ENCODE data around the gene APOLD1.
"Not testable (repeated sequence)": the region's sequence is repeated elsewhere in the genome, so short reads cannot be mapped to it uniquely, and the experiment has no call there.

The APOLD1 gene, protein sequence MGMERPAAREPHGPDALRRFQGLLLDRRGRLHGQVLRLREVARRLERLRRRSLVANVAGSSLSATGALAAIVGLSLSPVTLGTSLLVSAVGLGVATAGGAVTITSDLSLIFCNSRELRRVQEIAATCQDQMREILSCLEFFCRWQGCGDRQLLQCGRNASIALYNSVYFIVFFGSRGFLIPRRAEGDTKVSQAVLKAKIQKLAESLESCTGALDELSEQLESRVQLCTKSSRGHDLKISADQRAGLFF

DNA sequence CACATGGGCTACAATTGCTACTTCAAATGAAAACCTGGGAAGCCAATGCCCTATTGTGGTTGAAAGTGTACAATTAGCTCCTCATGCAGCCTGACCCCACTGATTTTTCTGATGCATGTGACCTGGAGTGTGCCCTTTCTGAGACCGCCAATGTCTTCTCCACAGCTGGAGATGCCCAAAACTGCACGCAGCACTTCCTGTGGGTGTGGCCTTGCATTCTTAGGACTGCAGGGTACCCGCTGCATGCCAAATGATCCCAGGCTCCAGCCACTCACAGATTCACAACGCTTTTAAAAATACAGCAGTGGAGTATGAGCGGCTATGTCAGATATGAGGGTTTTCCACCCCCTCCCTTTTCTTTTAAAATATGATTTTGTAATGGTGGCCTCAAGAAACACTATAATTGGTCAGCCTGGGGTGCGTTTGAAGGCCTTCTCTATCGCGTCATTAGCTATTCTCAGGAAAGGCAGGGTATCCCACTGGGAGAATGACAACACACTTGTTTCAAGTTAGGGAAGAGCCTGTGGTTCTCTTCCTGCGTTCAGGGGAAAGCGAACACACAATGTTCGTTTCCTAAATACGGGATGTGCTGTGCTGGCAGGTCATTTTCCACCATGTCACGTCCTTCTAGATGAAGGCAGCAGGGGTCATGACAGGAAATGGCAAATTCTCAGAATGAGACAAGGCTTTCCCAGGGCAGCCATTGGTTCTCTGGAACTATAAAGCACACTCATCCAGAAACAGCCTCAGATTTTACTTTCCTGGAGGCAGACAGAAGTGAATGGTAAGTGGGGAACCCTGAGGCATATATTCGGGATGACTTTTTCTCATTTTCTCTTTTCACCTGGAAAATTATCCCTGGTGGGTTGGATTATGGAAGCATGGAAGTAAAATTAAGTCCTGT is at the start of gene APOLD1:
Gene APOLD1 (plus strand): TSS at position 749 of the 904 bp plus-strand sequence. CDS start 33 bp downstream, at position 782.
- intact Hi-C loops (cut with DNase I), result loop anchor here (5.0 kb wide), 1 partner anchor 58 kb away; no protein-coding TSS in a partner anchor
- peak in 1 of 10 donors; percentile 29 for DNase-seq

DNA sequence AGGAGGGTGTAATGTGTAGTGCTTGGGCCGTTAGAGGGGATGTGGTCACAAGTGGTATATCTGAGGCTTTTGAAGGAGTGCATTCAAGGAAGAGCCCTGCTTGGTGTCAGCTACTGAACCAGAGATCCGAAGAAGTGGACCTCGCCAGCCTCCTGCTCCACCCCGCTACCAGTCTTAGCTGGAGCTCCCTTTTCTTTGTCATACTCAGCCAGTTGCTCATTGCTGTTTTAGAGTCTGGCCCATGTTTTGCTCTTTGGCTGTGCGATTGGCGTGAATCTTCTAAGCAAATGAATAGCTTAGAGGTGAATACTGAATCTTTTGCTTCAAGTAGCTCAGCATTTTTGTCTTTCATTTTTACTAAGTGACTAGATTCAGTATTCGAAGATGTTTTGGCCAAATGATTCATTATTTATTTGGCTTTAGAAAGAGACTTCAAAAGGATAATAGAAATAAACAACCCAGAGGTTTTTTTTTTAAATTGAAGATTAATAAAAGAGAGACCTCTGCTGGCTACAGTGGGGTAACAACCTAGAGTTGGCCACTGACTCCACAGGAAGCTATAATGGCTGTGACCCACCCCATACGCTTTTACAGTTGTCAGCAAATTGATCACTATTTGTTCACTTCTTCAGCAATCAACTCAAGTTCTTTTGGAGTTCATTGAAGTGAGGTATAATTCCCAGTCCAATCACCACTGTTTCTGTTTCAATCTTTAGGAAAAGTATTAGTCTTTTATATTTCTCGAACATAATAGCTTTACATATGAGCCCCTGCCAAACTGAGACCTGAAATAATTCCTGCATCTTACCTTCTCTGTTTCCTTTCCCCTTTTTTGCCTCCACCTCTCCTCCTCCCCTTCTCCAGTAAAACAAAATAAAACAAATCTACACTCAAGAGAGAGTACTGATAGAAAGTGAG is 48.4 kb upstream of the APOLD1 start:
- peak in 1 of 10 donors; percentile 19 for DNase-seq
- intact Hi-C loops (cut with DNase I), result no loop called here

DNA sequence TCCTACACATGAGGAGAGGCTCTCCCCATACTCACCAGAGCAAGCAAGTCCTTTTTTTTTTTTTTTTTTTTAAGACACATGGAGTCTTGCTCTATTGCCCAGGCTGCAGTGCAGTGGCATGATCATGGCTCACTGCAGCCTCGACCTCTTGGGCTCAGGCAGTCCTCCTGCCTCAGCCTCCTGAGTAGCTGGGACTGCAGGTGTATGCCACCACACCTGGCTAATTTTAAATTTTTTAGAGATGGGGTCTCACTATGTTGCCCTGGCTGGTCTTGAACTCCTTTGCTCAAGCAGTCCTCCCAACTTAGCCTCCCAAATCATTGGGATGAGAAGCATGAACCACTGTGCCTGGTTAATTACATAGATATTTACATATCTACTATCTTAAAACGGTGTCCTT is 47.3 kb upstream of the APOLD1 start:
- intact Hi-C loops (cut with DNase I); DNase-seq: not testable (repeated sequence)

DNA sequence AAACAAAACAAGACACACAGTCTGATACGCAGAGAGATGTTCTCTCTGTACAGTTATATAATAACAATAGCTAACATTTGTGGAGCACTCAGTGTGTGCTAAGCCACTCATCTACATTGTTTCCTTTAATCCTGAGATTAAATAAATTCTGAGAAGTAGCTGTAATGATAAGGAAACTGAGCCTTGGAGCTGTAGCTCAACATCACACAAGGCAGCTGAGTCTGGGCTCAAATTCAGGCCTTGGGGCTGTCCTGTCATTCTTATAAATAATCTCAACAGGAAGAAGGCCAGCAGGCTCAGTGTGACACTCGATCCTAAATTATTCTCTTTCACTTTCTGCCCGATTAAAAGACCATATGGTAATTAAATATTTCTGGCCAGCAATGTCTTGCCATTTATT is 43.8 kb upstream of the APOLD1 start:
- intact Hi-C loops (cut with DNase I), result no loop called here
- DNase-seq, result no peak

DNA sequence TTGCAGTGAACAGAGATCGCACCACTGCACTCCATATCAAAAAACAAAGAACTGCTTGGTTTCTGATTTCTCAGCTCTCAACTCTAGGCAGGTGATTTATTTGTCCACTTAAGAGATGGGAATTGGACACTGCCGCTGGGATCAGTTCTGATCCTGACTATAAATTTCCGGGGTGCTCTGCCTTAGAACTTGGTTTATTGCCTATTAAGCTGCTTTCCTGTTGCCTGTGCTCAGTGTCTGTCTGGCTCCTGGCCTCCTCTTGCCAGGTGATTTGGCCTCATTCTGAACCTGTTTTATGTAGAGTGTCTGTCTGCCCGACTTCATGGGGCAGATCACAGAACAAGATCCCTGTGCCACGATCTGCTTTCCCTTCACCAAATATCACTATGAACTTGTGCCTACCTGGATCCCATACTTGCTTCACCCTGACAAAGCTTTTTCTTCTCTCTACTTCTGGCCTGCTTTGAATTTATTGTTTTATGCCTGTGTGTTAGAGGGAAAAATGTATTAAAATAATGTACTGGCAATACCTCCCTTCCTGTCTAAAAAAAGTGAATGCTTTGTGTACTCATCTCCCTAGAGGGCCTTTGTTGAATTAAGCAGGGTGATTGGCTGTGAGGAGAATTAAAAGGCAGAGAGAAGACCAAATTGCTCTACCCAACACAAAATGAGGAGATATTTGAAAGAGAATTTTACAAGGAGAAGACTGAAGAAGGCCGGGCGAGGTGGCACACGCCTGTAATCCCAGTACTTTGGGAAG is 40.7 kb upstream of the APOLD1 start:
- DNase-seq, result no peak
- intact Hi-C loops (cut with DNase I), result no loop called here

DNA sequence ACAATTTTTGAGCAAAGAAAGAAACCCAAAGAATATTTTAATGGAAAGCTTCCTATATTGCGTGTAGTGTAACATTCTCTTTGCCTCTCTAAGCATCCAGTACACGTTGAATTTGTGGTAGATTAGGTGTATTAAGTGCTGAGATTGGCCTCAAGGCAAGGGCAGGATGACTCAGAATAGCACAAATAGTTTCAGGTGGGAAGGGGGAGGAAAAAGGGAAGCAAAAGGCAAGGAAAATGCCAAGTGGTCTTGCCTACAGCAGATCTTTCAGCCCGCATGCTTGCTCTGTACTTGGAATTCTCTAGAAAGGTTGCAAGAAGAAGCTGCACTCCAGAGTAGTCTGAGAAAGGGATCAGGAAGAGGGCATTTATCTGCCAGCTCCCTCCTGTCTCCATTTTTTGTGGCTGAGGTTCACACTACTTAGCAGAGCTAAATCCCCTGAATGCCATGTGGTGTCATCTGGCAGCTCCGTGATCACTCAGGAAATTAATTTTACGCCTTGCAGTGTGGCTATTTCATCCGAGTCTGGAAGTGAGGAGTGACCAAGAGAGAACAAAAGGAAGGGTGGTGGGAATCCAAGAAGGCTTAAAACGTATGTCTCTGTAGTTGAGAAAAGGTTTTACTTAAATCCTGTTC is 39.8 kb upstream of the APOLD1 start:
- intact Hi-C loops (cut with DNase I), result no loop called here
- no peak for DNase-seq

DNA sequence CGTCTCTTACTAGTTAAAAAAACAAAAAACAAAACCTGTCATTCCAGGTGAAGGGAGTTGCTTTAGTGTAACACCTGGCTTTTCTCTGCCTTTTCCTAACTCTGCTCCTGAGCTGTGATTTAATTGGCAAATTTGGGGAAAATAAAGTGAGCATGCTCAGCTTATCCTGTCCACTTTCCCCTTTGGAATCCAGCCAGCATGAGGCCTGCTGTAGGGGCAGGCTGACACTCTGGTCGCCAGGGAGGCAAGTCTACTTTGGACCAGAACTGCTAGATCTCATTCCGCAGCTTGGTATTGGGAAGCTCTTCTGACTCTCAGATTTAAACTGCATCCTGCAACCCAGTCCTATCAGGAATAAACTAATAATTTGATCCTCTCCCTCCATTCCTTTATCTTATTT is 38.2 kb upstream of the APOLD1 start:
- DNase-seq, result no peak
- intact Hi-C loops (cut with DNase I), result no loop called here

DNA sequence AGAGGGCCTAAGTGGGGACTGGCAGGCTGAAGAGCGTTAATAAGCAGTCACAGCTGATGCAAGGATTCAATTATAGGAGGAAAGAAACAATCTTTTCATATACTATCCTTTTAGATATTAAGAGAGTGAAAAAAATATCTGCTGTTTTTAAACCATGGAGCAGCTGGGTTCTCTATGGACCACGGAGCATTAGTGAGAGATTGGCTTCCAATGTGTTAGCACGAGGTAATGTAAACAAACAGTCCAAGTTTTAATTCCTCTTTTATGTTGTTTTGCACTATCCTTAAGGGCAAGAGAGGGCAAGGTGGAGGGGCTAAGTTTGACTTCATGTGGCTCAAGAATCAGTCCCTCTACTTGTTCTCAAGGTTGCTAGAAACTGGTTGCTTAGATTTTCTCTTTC is 37.4 kb upstream of the APOLD1 start:
- no peak for DNase-seq

DNA sequence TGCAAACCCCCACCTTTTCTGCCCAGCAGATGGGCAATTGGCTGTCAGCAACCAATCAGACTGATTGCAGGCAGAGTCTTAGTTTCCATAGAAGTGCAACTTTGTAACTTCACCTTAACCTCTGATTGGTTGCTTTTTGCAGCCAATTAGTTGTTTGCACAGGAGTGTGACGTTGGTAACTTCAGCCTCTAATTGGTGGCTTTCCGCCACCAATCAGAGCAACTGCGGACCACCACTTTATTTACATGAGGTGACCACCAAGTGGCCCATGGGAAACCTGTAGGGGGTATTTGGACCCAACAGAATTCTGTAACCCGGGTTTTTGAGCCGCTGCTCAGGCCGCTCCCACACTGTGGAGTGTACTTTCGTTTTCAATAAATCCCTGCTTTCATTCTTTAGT is 36.0 kb upstream of the APOLD1 start:
- intact Hi-C loops (cut with DNase I), result no loop called here

More for the DNA sequence above, 37.4 kb upstream of the APOLD1 start:
- intact Hi-C loops (cut with DNase I), result no loop called here

DNA sequence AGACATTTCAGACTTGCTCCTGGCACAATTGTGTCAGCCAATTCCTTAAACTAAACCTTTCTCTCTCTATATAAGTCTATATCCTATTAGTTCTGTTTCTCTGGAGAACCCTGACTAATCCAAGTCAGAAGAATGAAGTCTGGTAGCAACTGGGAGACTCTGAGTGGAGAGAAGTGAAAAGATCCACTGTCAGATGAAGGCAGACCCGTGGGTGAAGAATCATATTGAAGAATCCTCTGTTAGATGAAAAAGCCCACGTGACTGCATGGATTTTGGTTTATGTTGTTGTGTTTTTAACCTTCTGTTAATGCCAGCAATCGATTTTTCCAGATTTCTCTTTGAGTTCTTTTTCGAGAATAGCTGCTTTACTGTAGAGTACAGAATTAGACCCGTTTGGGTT is 29.5 kb upstream of the APOLD1 start:
- DNase-seq, result no peak
- intact Hi-C loops (cut with DNase I), result no loop called here

More for the DNA sequence above, 36.0 kb upstream of the APOLD1 start:
- DNase-seq, result no peak

DNA sequence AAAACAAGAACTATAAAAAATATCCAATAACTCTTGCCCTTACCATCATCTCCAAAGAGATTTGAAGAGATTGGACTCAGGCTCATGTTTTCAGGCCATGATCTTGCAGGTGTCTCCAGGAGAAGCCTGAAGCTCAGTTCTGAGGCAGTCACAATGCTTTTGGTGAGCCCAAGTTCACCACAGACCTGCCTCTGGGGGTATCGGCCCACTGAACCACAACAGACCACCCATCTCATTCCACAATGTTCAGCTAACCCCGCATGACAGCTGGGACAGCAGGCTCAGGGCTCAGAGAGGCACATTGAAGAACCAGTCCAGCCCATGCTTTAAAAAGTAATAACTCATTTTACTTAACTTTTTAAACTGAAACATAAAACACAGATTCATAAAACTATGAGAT is 28.3 kb upstream of the APOLD1 start:
- intact Hi-C loops (cut with DNase I), result no loop called here
- no peak for DNase-seq

DNA sequence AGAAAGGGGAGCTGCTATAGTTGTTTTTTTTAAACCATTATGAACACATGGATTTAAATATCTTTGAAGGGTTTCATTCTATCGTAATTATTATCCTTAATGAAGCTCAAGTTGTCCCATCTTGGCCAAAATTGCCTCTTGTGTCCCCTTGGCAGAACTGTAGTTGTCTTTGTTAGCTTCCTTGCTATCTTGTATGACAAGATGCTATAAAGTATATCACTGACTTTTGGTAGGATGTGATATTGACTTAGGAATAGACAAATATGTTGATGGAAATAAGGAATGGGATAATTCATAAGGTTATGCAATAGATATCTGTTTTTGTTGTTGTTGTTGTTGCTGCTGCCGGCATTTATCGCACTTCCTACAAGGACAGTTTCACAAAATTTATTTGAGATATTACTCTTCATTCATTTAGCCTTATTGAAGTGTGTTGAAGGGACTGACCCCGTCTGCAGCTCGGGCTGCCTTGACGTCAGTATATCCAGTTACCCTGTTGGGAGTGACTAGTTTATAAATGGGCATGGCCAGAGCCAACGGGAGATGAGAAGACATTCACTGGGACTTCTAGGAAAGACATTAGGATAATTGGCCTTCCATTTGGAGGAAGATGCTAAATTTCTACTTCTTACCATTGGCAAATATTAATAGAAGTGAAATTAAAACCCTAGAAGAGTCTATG is 26.1 kb upstream of the APOLD1 start:
- intact Hi-C loops (cut with DNase I), result no loop called here

DNA sequence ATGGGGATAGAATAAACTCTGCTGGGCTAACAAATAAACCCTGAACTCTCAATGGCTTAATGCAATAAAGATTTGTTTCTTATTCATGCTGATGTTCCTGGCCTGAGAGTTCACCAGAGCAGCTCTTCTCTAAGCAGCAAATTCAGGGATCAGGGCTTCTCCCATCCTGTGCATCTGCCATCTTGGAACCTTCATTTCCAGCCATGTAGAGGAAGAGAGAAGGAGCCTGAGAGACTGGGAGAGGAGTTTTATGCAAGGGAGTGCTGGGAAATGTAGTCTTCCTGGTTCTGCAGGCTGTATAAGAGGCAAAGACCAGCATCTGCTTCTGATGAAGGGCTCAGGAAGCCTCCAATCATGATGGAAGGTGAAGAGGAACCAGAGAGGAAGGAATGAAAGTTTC is 20.6 kb upstream of the APOLD1 start:
- intact Hi-C loops (cut with DNase I), result no loop called here
- no peak for DNase-seq

More for the DNA sequence above, 26.1 kb upstream of the APOLD1 start:
- no peak for DNase-seq

DNA sequence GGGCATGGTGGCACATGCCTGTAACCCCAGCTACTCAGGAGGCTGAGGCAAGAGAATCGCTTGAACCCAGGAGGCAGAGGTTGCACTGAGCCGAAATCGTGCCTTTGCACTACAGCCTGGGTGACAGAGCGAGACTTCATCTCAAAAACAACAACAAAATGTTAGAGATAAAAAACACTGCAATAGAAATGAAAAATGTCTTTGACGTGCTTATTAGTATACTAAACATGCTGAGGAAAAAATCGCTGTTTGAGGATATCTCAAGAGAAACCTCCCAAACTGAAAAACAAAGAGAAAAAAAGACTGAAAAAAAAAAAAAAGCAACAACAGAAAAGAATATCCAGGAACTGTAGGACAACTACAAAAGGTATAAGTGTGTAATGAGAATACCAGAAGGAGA is 15.2 kb upstream of the APOLD1 start:
- no peak for DNase-seq
- intact Hi-C loops (cut with DNase I), result no loop called here

DNA sequence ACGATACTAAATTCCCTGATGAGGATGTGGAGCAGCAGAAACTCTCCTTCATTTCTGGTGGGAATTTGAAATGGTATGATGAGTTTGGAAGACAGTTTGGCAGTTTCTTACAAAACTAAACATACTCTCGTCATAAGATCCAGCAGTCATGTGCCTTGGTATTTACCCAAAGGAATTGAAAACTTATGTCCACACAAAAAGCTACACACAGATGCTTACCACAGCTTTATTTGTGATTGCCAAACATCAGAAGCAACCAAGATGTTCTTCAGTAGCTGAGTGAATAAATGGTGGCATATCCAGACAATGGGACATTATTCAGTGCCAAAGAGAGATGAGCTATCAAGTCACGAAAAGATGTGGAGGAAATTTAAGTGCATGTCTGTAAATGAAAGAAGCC is 10.7 kb upstream of the APOLD1 start:
- DNase-seq, result no peak
- intact Hi-C loops (cut with DNase I), result no loop called here

DNA sequence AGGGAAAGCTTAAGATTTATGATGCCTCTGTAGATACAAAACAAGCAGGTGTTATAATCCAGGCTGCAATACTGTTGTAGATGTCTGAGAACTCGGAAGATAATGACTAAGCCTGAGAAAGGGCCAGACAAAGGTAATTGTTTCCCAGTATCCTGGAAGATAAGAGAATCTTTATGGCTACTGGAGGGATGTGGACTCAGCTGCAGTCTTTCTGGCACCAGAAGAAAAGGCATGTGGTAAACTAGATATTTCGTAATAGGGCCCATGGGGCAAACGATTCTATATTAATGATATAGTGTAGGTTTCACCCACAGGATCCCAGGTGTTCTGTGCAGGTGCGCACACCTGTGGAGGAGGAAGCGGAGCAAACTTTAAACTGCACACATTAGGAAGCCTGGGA is 9.2 kb upstream of the APOLD1 start:
- intact Hi-C loops (cut with DNase I), result no loop called here
- DNase-seq, result peak in 1 of 10 donors; percentile 18

DNA sequence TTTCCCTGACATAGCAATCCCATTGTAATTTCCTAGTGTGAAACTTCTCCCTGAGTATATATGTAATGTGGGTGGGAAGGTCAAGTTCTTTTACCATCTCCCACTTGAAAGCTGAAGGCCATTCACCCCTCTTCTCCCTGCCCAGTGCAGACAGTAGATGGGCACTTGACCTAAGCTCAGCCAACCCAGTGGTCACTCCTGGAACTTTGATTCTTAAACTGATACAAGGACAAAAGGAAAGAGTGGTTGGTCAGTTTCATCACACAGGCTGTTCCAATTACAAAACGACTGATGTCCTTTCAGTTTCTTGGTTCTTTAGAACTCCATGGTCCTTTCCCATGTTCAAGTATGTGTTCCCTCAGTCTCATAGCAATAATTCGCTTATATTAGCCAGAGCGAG is 8.4 kb upstream of the APOLD1 start:
- no peak for DNase-seq
- intact Hi-C loops (cut with DNase I), result no loop called here

DNA sequence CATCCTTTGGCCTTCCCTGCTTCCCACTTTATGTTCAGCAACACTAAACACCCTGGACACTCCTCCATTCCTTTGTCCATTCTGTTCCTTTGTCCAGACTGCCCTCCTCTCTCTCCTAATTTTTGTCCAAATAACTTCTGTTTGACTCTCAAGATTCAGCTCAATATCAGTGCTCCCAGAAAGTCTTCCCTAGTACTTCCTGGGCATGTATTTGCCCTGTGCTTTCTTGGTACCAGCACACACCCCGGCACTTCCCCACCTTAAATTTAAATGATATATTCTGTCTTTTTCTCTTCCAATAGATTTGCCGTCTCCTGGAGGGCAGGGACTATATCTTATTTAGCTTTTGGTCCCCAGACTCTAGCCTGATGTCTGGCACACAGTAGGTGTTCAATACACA is 6.5 kb upstream of the APOLD1 start:
- DNase-seq, result peak in 1 of 10 donors; percentile 4
- intact Hi-C loops (cut with DNase I), result no loop called here

DNA sequence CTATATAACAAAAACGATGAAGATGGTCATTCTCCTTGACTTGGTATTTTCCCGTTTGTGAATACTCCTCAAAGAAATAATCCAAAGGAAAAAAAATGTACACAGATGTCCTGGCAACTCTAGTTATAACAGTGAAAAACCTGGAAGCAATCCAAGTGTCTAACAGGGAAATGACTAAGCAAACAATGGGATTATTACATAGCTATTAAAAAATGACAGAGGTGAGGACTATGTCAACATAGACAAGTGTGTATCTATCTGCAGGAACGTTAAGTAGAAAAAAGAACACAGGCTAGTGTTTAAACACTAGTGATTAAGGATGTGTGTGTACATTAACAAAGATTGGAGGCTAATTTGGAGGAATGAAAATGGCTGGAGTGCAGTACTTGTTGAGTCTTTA is 5.9 kb upstream of the APOLD1 start:
- intact Hi-C loops (cut with DNase I), result no loop called here
- no peak for DNase-seq
